PFSK-1 (cell line): ENCODE data around the gene TSPAN19. TPM values are rescaled to one million over a fixed set of nuclear protein-coding genes. Genes with fewer than 3 reads are reported as not detected.

Source experiments
- FOXP2 ChIP-seq: optimal IDR thresholded peaks from 2 replicates; pipeline ENCODE3; 2011; ENCODE audit warnings: borderline replicate concordance, control low read depth, inconsistent platforms; ENCODE audit not compliant: insufficient read depth; ENCODE audit errors: extremely low read length, extremely low read depth
- POLR2AphosphoS5 ChIP-seq: IDR thresholded peaks from 2 replicates; pipeline ENCODE4 v1.6.1; 2012; ENCODE audit warnings: low read depth, mild to moderate bottlenecking, control low read depth, low read length, moderate library complexity
- REST ChIP-seq, 2 experiments: IDR thresholded peaks; 2 replicates each; pipeline versions ENCODE4 v1.6.1 to v1.8.0; 2011 to 2012; ENCODE audit warnings: low read depth in 2 of 2, low read length in 2 of 2, control low read depth in 1 of 2, inconsistent platforms in 1 of 2, mild to moderate bottlenecking in 1 of 2, moderate library complexity in 1 of 2; ENCODE audit not compliant: insufficient read depth in 1 of 2
- SIN3A ChIP-seq: IDR thresholded peaks from 2 replicates; pipeline ENCODE4 v1.6.1; 2012; ENCODE audit warnings: mild to moderate bottlenecking, low read length, moderate library complexity, borderline replicate concordance; ENCODE audit not compliant: insufficient read depth
- TAF1 ChIP-seq: IDR thresholded peaks from 2 replicates; pipeline ENCODE4 v1.6.1; 2012; ENCODE audit warnings: low read length, control low read depth, borderline replicate concordance; ENCODE audit not compliant: insufficient read depth
- polyA plus RNA-seq: library from polyadenylated mRNA; unstranded; fragments of >200 nt; gene quantifications from one replicate; pipeline ENCODE4 v1.2.1, GENCODE V29; 2012; ENCODE audit warnings: low read depth, missing spikeins; ENCODE audit not compliant: insufficient read length

TSPAN19 gene
- polyA plus RNA-seq = 0.60 TPM

- TF ChIP-seq SIN3A (peak; percentile 99), REST (IDR thresholded peaks at IDR 0.05; ENCODE audit: insufficient read depth in 1 of 2, low read depth in 2 of 2, low read length in 2 of 2) (peak in 1 of 2 experiments; percentile 68; a peak in 2 of 4 replicates), FOXP2 (no peak)
These were observed at the start of gene TSPAN19, which contains the start of gene LRRIQ1 for GRCh38 chr12:85036234-85036707. TSPAN19 (minus strand) TSS chr12:85036277; CDS start chr12:85029946, 6,331 bp downstream. LRRIQ1 (plus strand) TSS chr12:85036351; CDS start chr12:85038177, 1,826 bp downstream.

- TF ChIP-seq SIN3A (no peak), FOXP2 (no peak), REST (IDR thresholded peaks at IDR 0.05; ENCODE audit: insufficient read depth in 1 of 2, low read depth in 2 of 2, low read length in 2 of 2) (no peak), POLR2AphosphoS5 (no peak), TAF1 (no peak)
These were observed 49.0 kb upstream of the TSPAN19 start for GRCh38 chr12:85085066-85085465.

- TF ChIP-seq POLR2AphosphoS5 = no peak
- no peak for TF ChIP-seq FOXP2
- TF ChIP-seq TAF1 = no peak
- TF ChIP-seq REST (IDR thresholded peaks at IDR 0.05; ENCODE audit: insufficient read depth in 1 of 2, low read depth in 2 of 2, low read length in 2 of 2) = no peak
- no peak for TF ChIP-seq SIN3A
These were observed 40.8 kb upstream of the TSPAN19 start for GRCh38 chr12:85076688-85077430.

GRCh38 chr12:85072826-85073225 lies 36.7 kb upstream of the TSPAN19 start:
- TF ChIP-seq SIN3A = no peak

- TF ChIP-seq SIN3A (no peak), REST (IDR thresholded peaks at IDR 0.05; ENCODE audit: insufficient read depth in 1 of 2, low read depth in 2 of 2, low read length in 2 of 2) (no peak), TAF1 (no peak), POLR2AphosphoS5 (no peak), FOXP2 (no peak)
These were observed 29.9 kb upstream of the TSPAN19 start for GRCh38 chr12:85065837-85066482.
